ENCODE measurements around the gene AUNIP. TPM values are rescaled to one million over a fixed set of nuclear protein-coding genes. Genes with fewer than 3 reads are reported as not detected.

Gene AUNIP
- total and polyA plus RNA-seq, 2 experiments from 2014 or later: 20.9 to 21.9 TPM

GRCh38 chr1:25816112-25816718, 43.0 kb downstream of the AUNIP start (continued):
- no peak for TF ChIP-seq ZNF462 (CRISPR knock-in tag; IDR thresholded peaks at IDR 0.05)

GRCh38 chr1:25815208-25816111, 43.8 kb downstream of the AUNIP start:
- H3K36me3 Mint-ChIP-seq (ENCODE audit: low read depth): peaks cover 11% of the 10 kb centered on the region; the same call in 2 of the 3 replicates
- Histone ChIP-seq H3K27ac (ENCODE audit: low read depth) (no peak overlapping the region), H3K4me3 (no peak overlapping the region), H3K27me3 (ENCODE audit: insufficient read depth) (no peaks in the 10 kb centered on the region), H3K79me2 (replicated peaks; ENCODE audit: insufficient read depth) (no peaks in the 10 kb centered on the region), H2AFZ (no peak overlapping the region), H3K36me3 (ENCODE audit: insufficient read depth) (no peaks in the 10 kb centered on the region), H3F3A (replicated peaks; ENCODE audit: low read depth) (peaks cover 8% of the 10 kb centered on the region), H4K20me1 (replicated peaks; ENCODE audit: insufficient read depth) (no peaks in the 10 kb centered on the region), H3K4me2 (no peak overlapping the region), H3K9me2 (ENCODE audit: insufficient read depth) (no peaks in the 10 kb centered on the region), H3K4me1 (ENCODE audit: insufficient read depth) (peaks cover 17% of the 10 kb centered on the region)
- ATAC-seq: no peak
- no peaks in the 10 kb centered on the region for H3K9me3 Mint-ChIP-seq
- DNase-seq (ENCODE audit: low spot score): no peak
- no peak overlapping the region; the same call in 2 of the 3 replicates for H3K4me3 Mint-ChIP-seq
- H3K4me1 Mint-ChIP-seq: peaks cover 19% of the 10 kb centered on the region
- H3K27ac Mint-ChIP-seq: no peak overlapping the region
- no peak for TF ChIP-seq ZNF114 (CRISPR knock-in tag; IDR thresholded peaks at IDR 0.05)
- no peak for TF ChIP-seq REST (IDR thresholded peaks at IDR 0.05; ENCODE audit: unreplicated experiment)
- peaks cover 25% of the 10 kb centered on the region for H3K27me3 Mint-ChIP-seq (ENCODE audit: insufficient read depth, low read depth, poor library complexity)

All from GM23338 (cell line).